Placental epithelial cell (primary cell): ENCODE measurements around the gene PPP2R2B. TPM values are rescaled to one million over a fixed set of nuclear protein-coding genes. Genes with fewer than 3 reads are reported as not detected.

Experiments
- small RNA-seq: library from RNA; depleted of rRNA; stranded (forward); fragments of <200 nt; gene quantifications from one replicate; pipeline ENCODE3, GENCODE V24; 2012
- total RNA-seq: library from RNA; depleted of rRNA; stranded (reverse); fragments of >200 nt; gene quantifications from 2 replicates; pipeline ENCODE4 v1.2.3, GENCODE V29; 2012

PPP2R2B gene
- under 0.01 TPM in 1 of 2 replicates, not detected in the other for total RNA-seq

GRCh38 chr5:146878476-146879172 is at the start of gene PPP2R2B:
TSS of gene PPP2R2B (minus strand) at chr5:146878757.

Small RNA genes lying within 50 kb of the gene (small RNA-seq; reads per million reads assigned to genes)
- not detected for gene RN7SL791P
